GM23338 (cell line): Measurements from ENCODE around the gene KLHL6. TPM values are rescaled to one million over a fixed set of nuclear protein-coding genes. Genes with fewer than 3 reads are reported as not detected.

Experiments
- ATAC-seq: fragments of 200-7000 bp; cut with Tn5 transposase; 3 replicates; pipeline ENCODE4 v1.9.1; 2020
- DNase-seq: peaks from one replicate; pipeline ENCODE4 v3.0.0-alpha.2; 2015; ENCODE audit warnings: low spot score
- H2AFZ ChIP-seq: fragments of 200-600 bp; sonication (generic); 2 replicates; pipeline ENCODE4 v1.8.0; 2016; ENCODE audit warnings: antibody characterized with exemption, mild to moderate bottlenecking, moderate library complexity
- H3F3A ChIP-seq: fragments of 200-600 bp; sonication (generic); replicated peaks from 2 replicates; pipeline ENCODE4 v1.8.0; 2017; ENCODE audit warnings: antibody characterized with exemption, mixed run types, low read depth
- H3K27ac ChIP-seq: fragments of 200-600 bp; sonication (generic); 2 replicates; pipeline ENCODE4 v1.6.1; 2016; ENCODE audit warnings: low read depth
- H3K27me3 ChIP-seq: fragments of 200-600 bp; sonication (generic); 2 replicates; pipeline ENCODE4 v1.8.0; 2016; ENCODE audit warnings: mild to moderate bottlenecking, mixed run types, moderate library complexity; ENCODE audit not compliant: insufficient read depth
- H3K36me3 ChIP-seq: fragments of 200-600 bp; sonication (generic); 2 replicates; pipeline ENCODE4 v1.8.0; 2016; ENCODE audit warnings: mild to moderate bottlenecking; ENCODE audit not compliant: insufficient read depth
- H3K4me1 ChIP-seq: fragments of 200-600 bp; sonication (generic); 2 replicates; pipeline ENCODE4 v1.8.0; 2016; ENCODE audit warnings: mild to moderate bottlenecking, moderate library complexity; ENCODE audit not compliant: insufficient read depth
- H3K4me2 ChIP-seq: fragments of 200-600 bp; sonication (generic); 2 replicates; pipeline ENCODE4 v1.7.1; 2017; ENCODE audit warnings: mixed run types
- H3K4me3 ChIP-seq: fragments of 200-600 bp; sonication (generic); 2 replicates; pipeline ENCODE4 v1.6.1; 2016; ENCODE audit warnings: mixed run types
- H3K79me2 ChIP-seq: fragments of 200-600 bp; sonication (generic); replicated peaks from 2 replicates; pipeline ENCODE4 v1.8.0; 2017; ENCODE audit warnings: mild to moderate bottlenecking; ENCODE audit not compliant: insufficient read depth
- H3K9me2 ChIP-seq: fragments of 200-600 bp; sonication (generic); 2 replicates; pipeline ENCODE4 v1.8.0; 2017; ENCODE audit not compliant: insufficient read depth
- H4K20me1 ChIP-seq: fragments of 200-600 bp; sonication (generic); replicated peaks from 2 replicates; pipeline ENCODE4 v1.8.0; 2017; ENCODE audit warnings: mild to moderate bottlenecking; ENCODE audit not compliant: insufficient read depth
- H3K27ac Mint-ChIP-seq: 2 replicates; pipeline ENCODE4 v1.8.0; 2020; ENCODE audit warnings: inconsistent platforms, mild to moderate bottlenecking, moderate library complexity, mixed read lengths
- H3K27me3 Mint-ChIP-seq: 3 replicates; pipeline ENCODE4 v1.8.0; 2022; ENCODE audit warnings: low read depth, mild to moderate bottlenecking, moderate library complexity, mixed read lengths, inconsistent platforms; ENCODE audit not compliant: insufficient read depth, poor library complexity
- H3K36me3 Mint-ChIP-seq: 3 replicates; pipeline ENCODE4 v1.8.0; 2021; ENCODE audit warnings: low read depth, mild to moderate bottlenecking, inconsistent platforms, moderate library complexity, mixed read lengths
- H3K4me1 Mint-ChIP-seq: 3 replicates; pipeline ENCODE4 v1.8.0; 2020; ENCODE audit warnings: mild to moderate bottlenecking, inconsistent platforms, mixed read lengths
- H3K4me3 Mint-ChIP-seq: 3 replicates; pipeline ENCODE4 v1.8.0; 2021; ENCODE audit warnings: moderate library complexity, mild to moderate bottlenecking, inconsistent platforms, mixed read lengths
- H3K9me3 Mint-ChIP-seq: 3 replicates; pipeline ENCODE4 v1.8.0; 2020; ENCODE audit warnings: moderate library complexity, mild to moderate bottlenecking, inconsistent platforms, mixed read lengths
- CREB1 ChIP-seq: fragments of 250-450 bp; sonication (Bioruptor Pico); IDR thresholded peaks from 2 replicates; pipeline ENCODE4 v1.5.0; 2020; ENCODE audit warnings: low read depth, mild to moderate bottlenecking, moderate library complexity
- CTCF ChIP-seq, 2 experiments: fragments of 200-600 bp in 1 of 2; sonication (generic) in 1 of 2; conservative IDR thresholded peaks; 2 replicates each; pipeline versions ENCODE4 v1.5.1 to v1.6.1; 2016 to 2017; ENCODE audit warnings: antibody characterized with exemption in 2 of 2, low read depth in 2 of 2, mild to moderate bottlenecking in 2 of 2, moderate library complexity in 1 of 2
- ETS1 ChIP-seq: IDR thresholded peaks from 2 replicates; pipeline ENCODE4 v1.6.1; 2016; ENCODE audit warnings: antibody characterized with exemption
- EZH2 ChIP-seq: fragments of 200-600 bp; sonication (generic); IDR thresholded peaks from one replicate; pipeline ENCODE4 v1.8.0; 2017; ENCODE audit warnings: antibody characterized with exemption, mild to moderate bottlenecking, low read depth; ENCODE audit not compliant: unreplicated experiment
- EZH2phosphoT487 ChIP-seq: fragments of 200-600 bp; sonication (generic); IDR thresholded peaks from one replicate; pipeline ENCODE4 v1.8.1; 2018; ENCODE audit warnings: antibody characterized with exemption; ENCODE audit not compliant: unreplicated experiment
- JUNB ChIP-seq: IDR thresholded peaks from one replicate; pipeline ENCODE4 v1.6.1; 2016; ENCODE audit warnings: antibody characterized with exemption; ENCODE audit not compliant: unreplicated experiment
- NANOG ChIP-seq: IDR thresholded peaks from 2 replicates; pipeline ENCODE4 v1.6.1; 2016; ENCODE audit warnings: antibody characterized with exemption, borderline replicate concordance
- POLR2AphosphoS5 ChIP-seq: IDR thresholded peaks from 2 replicates; pipeline ENCODE4 v1.6.1; 2016; ENCODE audit warnings: antibody characterized with exemption, low read depth
- REST ChIP-seq: IDR thresholded peaks from one replicate; pipeline ENCODE4 v1.6.1; 2018; ENCODE audit warnings: antibody characterized with exemption; ENCODE audit not compliant: unreplicated experiment
- STAT1 ChIP-seq: IDR thresholded peaks from one replicate; pipeline ENCODE4 v1.6.1; 2016; ENCODE audit warnings: antibody characterized with exemption; ENCODE audit not compliant: unreplicated experiment
- ZNF114 ChIP-seq: fragments of 250-450 bp; sonication (Bioruptor Pico); IDR thresholded peaks from 2 replicates; pipeline ENCODE4 v1.5.0; 2020; ENCODE audit warnings: mild to moderate bottlenecking, moderate library complexity
- ZNF331 ChIP-seq: fragments of 250-450 bp; sonication (Bioruptor Pico); IDR thresholded peaks from 2 replicates; pipeline ENCODE4 v1.5.0; 2020; ENCODE audit warnings: low read depth, mild to moderate bottlenecking, moderate library complexity
- ZNF462 ChIP-seq: fragments of 250-450 bp; sonication (Bioruptor Pico); IDR thresholded peaks from 2 replicates; pipeline ENCODE4 v1.5.0; 2020; ENCODE audit warnings: mild to moderate bottlenecking, moderate library complexity
- polyA plus RNA-seq: library from polyadenylated mRNA; unstranded; fragments of >200 nt; fragmentation: Nextera tagmentation; extraction: Ambion mirVana; gene quantifications from 2 replicates; pipeline ENCODE4 v1.2.1, GENCODE V29; 2016
- total RNA-seq: library from RNA; depleted of rRNA; stranded (reverse); fragments of >200 nt; shearing (Covaris generic); gene quantifications from 2 replicates; pipeline ENCODE4 v1.2.3, GENCODE V29; 2014

The KLHL6 gene
- total and polyA plus RNA-seq, 2 experiments from 2014 or later = not detected

- Mint-ChIP-seq H3K36me3 (no peaks in the 10 kb centered on the region; the same call in 2 of the 3 replicates), H3K27me3 (peaks cover 9% of the 10 kb centered on the region), H3K4me1 (peaks cover 34% of the 10 kb centered on the region; the same call in 2 of the 3 replicates), H3K4me3 (no peak overlapping the region), H3K27ac (peak overlapping the region; percentile 71; the same call in 1 of the 2 replicates), H3K9me3 (no peaks in the 10 kb centered on the region; the same call in 2 of the 3 replicates)
- peak; percentile 65 for ATAC-seq
- TF ChIP-seq NANOG (no peak), EZH2 (no peak), ZNF462 (CRISPR knock-in tag) (no peak), JUNB (no peak), STAT1 (no peak), CREB1 (CRISPR knock-in tag) (no peak), POLR2AphosphoS5 (no peak), REST (no peak), ETS1 (no peak), EZH2phosphoT487 (no peak), ZNF331 (no peak), ZNF114 (CRISPR knock-in tag) (no peak), CTCF (conservative IDR thresholded peaks at IDR 0.05; ENCODE audit: low read depth in 2 of 2) (no peak)
- Histone ChIP-seq H3K9me2 (no peaks in the 10 kb centered on the region), H3K27me3 (no peaks in the 10 kb centered on the region), H3K36me3 (no peaks in the 10 kb centered on the region), H2AFZ (peak overlapping the region; percentile 72; the same call in 1 of the 2 replicates), H3K4me1 (peaks cover 16% of the 10 kb centered on the region), H3K27ac (no peak overlapping the region), H4K20me1 (no peaks in the 10 kb centered on the region), H3K4me3 (no peak overlapping the region), H3K4me2 (no peak overlapping the region), H3F3A (no peaks in the 10 kb centered on the region), H3K79me2 (no peaks in the 10 kb centered on the region)
- DNase-seq = peak; percentile 79
These were observed 7.2 kb downstream of the KLHL6 start for GRCh38 chr3:183548262-183548769.
